GM12878 (cell line): ENCODE measurements around the gene GUCY1A2. TPM values are rescaled to one million over a fixed set of nuclear protein-coding genes. Genes with fewer than 3 reads are reported as not detected.

Source experiments
- ATAC-seq: fragments of 200-7000 bp; cut with Tn5 transposase; 3 replicates; pipeline ENCODE4 v1.9.1; 2020; ENCODE audit warnings: mild to moderate bottlenecking, moderate library complexity
- BruUV-seq: library from RNA; stranded (reverse); fragments of 400-500 nt; replicated peaks from 2 replicates; lab custom pipeline; 2021; lab: Mats Ljungman, UMichigan
- CTCF ChIA-PET: fragments of 300-600 bp; sonication (Branson Sonifier 250); formaldehyde crosslinking; extraction: SDS; loops from one replicate; lab custom pipeline; 2021; ENCODE audit warnings: inconsistent platforms; lab: Yijun Ruan, JAX
- POLR2A ChIA-PET: fragments of 350-600 bp; formaldehyde crosslinking; extraction: SDS; loops from one replicate; lab custom pipeline; 2021; ENCODE audit warnings: inconsistent platforms; lab: Charles Lee
- RAD21 ChIA-PET: fragments of 300-600 bp; sonication (Branson Sonifier 250); formaldehyde crosslinking; loops from one replicate; lab custom pipeline; 2023; ENCODE audit warnings: antibody characterized with exemption; ENCODE audit not compliant: unreplicated experiment; lab: Charles Lee
- SMC1A ChIA-PET: fragments of 300-600 bp; sonication (Branson Sonifier 250); formaldehyde crosslinking; loops from one replicate; lab custom pipeline; 2023; ENCODE audit not compliant: unreplicated experiment, uncharacterized antibody; lab: Charles Lee
- DNase-seq: peaks from one replicate; pipeline ENCODE4 v3.0.0-alpha.2; 2011; ENCODE audit warnings: low read depth, low spot score
- FAIRE-seq: peaks from 3 replicates; lab custom pipeline; 2011; peaks lifted over from hg19 to GRCh38; lab: Jason Lieb, UNC
- H2AFZ ChIP-seq: 2 replicates; pipeline ENCODE4 v1.6.0; 2011; ENCODE audit warnings: low read depth, low read length, control low read depth; ENCODE audit not compliant: control insufficient read depth
- H3K27ac ChIP-seq: 2 replicates; pipeline ENCODE4 v1.5.1; 2011; ENCODE audit warnings: control low read depth; ENCODE audit not compliant: control insufficient read depth, insufficient read depth
- H3K27me3 ChIP-seq, 2 experiments: replicated peaks in 1 of 2; 2 replicates each; pipeline versions ENCODE4 v1.6.0 to v1.6.1; 2011; ENCODE audit warnings: low read length in 1 of 2; ENCODE audit not compliant: control insufficient read depth in 2 of 2, insufficient read depth in 2 of 2
- H3K36me3 ChIP-seq, 2 experiments: 2 replicates each; pipeline ENCODE4 v1.5.1; 2011; ENCODE audit warnings: low read length in 1 of 2; ENCODE audit not compliant: control insufficient read depth in 2 of 2, insufficient read depth in 2 of 2
- H3K4me1 ChIP-seq: 2 replicates; pipeline ENCODE4 v1.6.1; 2011; ENCODE audit warnings: mild to moderate bottlenecking, low read length, moderate library complexity, mixed read lengths; ENCODE audit not compliant: control insufficient read depth, insufficient read depth
- H3K4me2 ChIP-seq: 2 replicates; pipeline ENCODE4 v1.6.0; 2011; ENCODE audit warnings: control low read depth; ENCODE audit not compliant: control insufficient read depth, insufficient read depth
- H3K4me3 ChIP-seq: fragments of 200-600 bp; sonication (generic); 2 replicates; pipeline ENCODE4 v1.5.1; 2016
- H3K79me2 ChIP-seq: 2 replicates; pipeline ENCODE4 v1.6.0; 2011; ENCODE audit warnings: low read length; ENCODE audit not compliant: control insufficient read depth, insufficient read depth
- H3K9ac ChIP-seq: 2 replicates; pipeline ENCODE4 v1.8.0; 2011; ENCODE audit warnings: low read length, control low read depth, mixed read lengths; ENCODE audit not compliant: control insufficient read depth, insufficient read depth
- H3K9me3 ChIP-seq: replicated peaks from 3 replicates; pipeline ENCODE4 v1.5.1; 2011; ENCODE audit warnings: mild to moderate bottlenecking, low read length; ENCODE audit not compliant: control insufficient read depth, insufficient read depth
- H4K20me1 ChIP-seq: 2 replicates; pipeline ENCODE4 v1.6.0; 2011; ENCODE audit not compliant: control insufficient read depth, insufficient read depth
- CREM ChIP-seq: IDR thresholded peaks from 2 replicates; pipeline ENCODE4 v1.6.1; 2014; ENCODE audit warnings: antibody characterized with exemption, low read depth
- E2F4 ChIP-seq: IDR thresholded peaks from 2 replicates; pipeline ENCODE4 v1.6.1; 2012; ENCODE audit warnings: low read depth, low read length, improper control_type of control experiment
- E4F1 ChIP-seq: fragments of 450-650 bp; IDR thresholded peaks from 2 replicates; pipeline ENCODE4 v1.6.1; 2018; ENCODE audit warnings: borderline replicate concordance, mild to moderate bottlenecking; ENCODE audit not compliant: partially characterized antibody
- EZH2 ChIP-seq: IDR thresholded peaks from 2 replicates; pipeline ENCODE4 v1.6.1; 2012; ENCODE audit warnings: low read depth, mild to moderate bottlenecking, control low read depth, inconsistent platforms, low read length, borderline replicate concordance; ENCODE audit not compliant: control insufficient read depth
- HSF1 ChIP-seq: fragments of 150-350 bp; IDR thresholded peaks from 2 replicates; pipeline ENCODE4 v1.6.1; 2014; ENCODE audit warnings: mild to moderate bottlenecking, low read depth, low read length
- IKZF2 ChIP-seq, 2 experiments: fragments of 450-650 bp; IDR thresholded peaks; 2 replicates each; pipeline ENCODE4 v1.6.1; 2017; ENCODE audit warnings: mild to moderate bottlenecking in 2 of 2, moderate library complexity in 2 of 2
- IRF3 ChIP-seq: fragments of 450-650 bp; IDR thresholded peaks from 2 replicates; pipeline ENCODE4 v1.6.1; 2014; ENCODE audit warnings: mild to moderate bottlenecking
- MXI1 ChIP-seq: fragments of 150-350 bp; IDR thresholded peaks from 2 replicates; pipeline ENCODE4 v1.6.1; 2011; ENCODE audit warnings: low read depth, mild to moderate bottlenecking, inconsistent platforms, low read length, improper control_type of control experiment
- NFYA ChIP-seq: IDR thresholded peaks from 2 replicates; pipeline ENCODE4 v1.6.1; 2011; ENCODE audit warnings: low read depth, mild to moderate bottlenecking, low read length, improper control_type of control experiment, borderline replicate concordance
- POLR2A ChIP-seq: IDR thresholded peaks from 2 replicates; pipeline ENCODE4 v1.6.1; 2011; ENCODE audit warnings: low read depth, mild to moderate bottlenecking, low read length
- RAD51 ChIP-seq: fragments of 450-650 bp; IDR thresholded peaks from 2 replicates; pipeline ENCODE4 v1.6.1; 2016; ENCODE audit warnings: moderate library complexity, mild to moderate bottlenecking, inconsistent platforms
- SUZ12 ChIP-seq: fragments of 200-600 bp; sonication (generic); IDR thresholded peaks from one replicate; pipeline ENCODE4 v1.6.1; 2018; ENCODE audit warnings: antibody characterized with exemption, mild to moderate bottlenecking; ENCODE audit not compliant: unreplicated experiment
- WGBS: methylation state at CpG from one replicate; pipeline ENCODE4 v1.1.6; 2016; ENCODE audit warnings: low lambda C conversion rate; ENCODE audit not compliant: insufficient replicate concordance, insufficient coverage; ENCODE audit errors: missing lambda C conversion rate; 5-methylcytosine and 5-hydroxymethylcytosine counted together
- in situ Hi-C: fragments of 300-500 bp; cut with MboI; formaldehyde crosslinking; loops from 9 replicates; pipeline ENCODE4 v1.14.3; 2018; ENCODE audit warnings: mixed read lengths
- intact Hi-C: fragments of 100-400 bp; cut with micrococcal nuclease; formaldehyde crosslinking; loops from one replicate; pipeline ENCODE4 v1.14.2; 2022; ENCODE audit not compliant: unreplicated experiment
- polyA plus RNA-seq, 11 experiments: library from polyadenylated mRNA; depleted of rRNA in 4 of 11; unstranded in 6 of 11; stranded (reverse) in 5 of 11; fragments of >200 nt; fragmentation: Nextera tagmentation in 4 of 11; fragmentation: Illumina TruSeq in 1 of 11; extraction: Ambion mirVana in 4 of 11; extraction: Trizol in 1 of 11; gene quantifications; 1 replicate in 1 of 11; 2 replicates in 10 of 11; pipeline versions ENCODE4 v1.2.1 to v1.2.3, GENCODE V29; 2011 to 2016; ENCODE audit warnings: inconsistent platforms in 2 of 11, missing spikeins in 2 of 11, low read depth in 1 of 11
- total RNA-seq, 4 experiments: library from RNA; depleted of rRNA in 3 of 4; stranded (reverse); fragments of >200 nt in 3 of 4; fragmentation: Illumina TruSeq in 1 of 4; extraction: Trizol in 1 of 4; gene quantifications; 2 replicates each; pipeline versions ENCODE4 v1.2.1 to v1.2.3, GENCODE V29; 2013 to 2021
- TF ChIP-seq, protein P1 (sequence below): fragments of 450-650 bp; IDR thresholded peaks from 2 replicates; pipeline ENCODE4 v1.6.1; 2017; ENCODE audit warnings: borderline replicate concordance
- TF ChIP-seq, protein P2 (sequence below): IDR thresholded peaks from 2 replicates; pipeline ENCODE4 v1.6.1; 2012; ENCODE audit warnings: low read depth, low read length, improper control_type of control experiment
- TF ChIP-seq, protein P3 (sequence below): IDR thresholded peaks from 2 replicates; pipeline ENCODE4 v1.6.1; 2012; ENCODE audit warnings: low read depth, low read length, improper control_type of control experiment

The GUCY1A2 gene
- total and polyA plus RNA-seq, 10 of the 15 experiments (the other 5 are each of a cell fraction or from before 2014, with no cell fraction given), result under 0.01 to 0.03 (median under 0.01) TPM; not detected in 4

DNA sequence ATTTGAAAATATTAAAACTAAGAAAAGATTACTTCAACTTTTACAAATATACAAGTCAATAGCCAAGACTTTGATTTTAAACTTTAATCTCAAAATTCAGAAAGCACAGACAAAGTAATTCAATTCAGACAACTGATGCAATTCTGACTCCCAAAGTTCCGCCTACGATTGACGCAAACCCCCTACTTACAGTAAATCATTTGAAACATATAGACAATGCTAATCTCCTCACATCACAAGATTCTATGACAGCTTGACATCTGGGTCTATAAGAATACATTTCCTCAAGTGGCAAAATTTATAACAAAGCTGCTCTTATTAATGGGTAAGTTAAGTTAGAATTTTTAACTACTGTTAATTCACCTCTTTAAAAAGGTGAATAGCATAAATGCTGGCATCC lies 75.2 kb downstream of the GUCY1A2 start:
- no peak overlapping the region for H3K4me3 ChIP-seq
- no peaks in the 10 kb centered on the region for H3K27me3 ChIP-seq
- ATAC-seq (no peak), DNase-seq (no peak), FAIRE-seq (no peak)
- no peak overlapping the region for H3K9ac ChIP-seq
- no peaks in the 10 kb centered on the region for H3K79me2 ChIP-seq
- intact Hi-C loops, result no loop called here
- POLR2A ChIA-PET, result no interaction called here
- no peaks in the 10 kb centered on the region for H3K36me3 ChIP-seq
- in situ Hi-C loops, result no loop called here
- BruUV-seq, result no TSS peak
- SMC1A ChIA-PET, result no interaction called here
- CTCF ChIA-PET, result no interaction called here
- no peaks in the 10 kb centered on the region for H3K4me1 ChIP-seq
- no peak overlapping the region for H3K27ac ChIP-seq
- RAD21 ChIA-PET, result no interaction called here
- H4K20me1 ChIP-seq, result no peaks in the 10 kb centered on the region
- 51% methylated on average over 3 of the region's 3 CpGs for WGBS
- no peaks in the 10 kb centered on the region for H3K9me3 ChIP-seq
- H3K4me2 ChIP-seq, result no peak overlapping the region
- no peak overlapping the region for H2AFZ ChIP-seq
- TF ChIP-seq NFYA (no peak), CREM (no peak), HSF1 (no peak), EZH2 (no peak), E4F1 (no peak), POLR2A (no peak), IKZF2 (IDR thresholded peaks at IDR 0.05) (no peak), MXI1 (no peak), SUZ12 (no peak), IRF3 (no peak), RAD51 (no peak), E2F4 (no peak)
- TF ChIP-seq, protein P1, sequence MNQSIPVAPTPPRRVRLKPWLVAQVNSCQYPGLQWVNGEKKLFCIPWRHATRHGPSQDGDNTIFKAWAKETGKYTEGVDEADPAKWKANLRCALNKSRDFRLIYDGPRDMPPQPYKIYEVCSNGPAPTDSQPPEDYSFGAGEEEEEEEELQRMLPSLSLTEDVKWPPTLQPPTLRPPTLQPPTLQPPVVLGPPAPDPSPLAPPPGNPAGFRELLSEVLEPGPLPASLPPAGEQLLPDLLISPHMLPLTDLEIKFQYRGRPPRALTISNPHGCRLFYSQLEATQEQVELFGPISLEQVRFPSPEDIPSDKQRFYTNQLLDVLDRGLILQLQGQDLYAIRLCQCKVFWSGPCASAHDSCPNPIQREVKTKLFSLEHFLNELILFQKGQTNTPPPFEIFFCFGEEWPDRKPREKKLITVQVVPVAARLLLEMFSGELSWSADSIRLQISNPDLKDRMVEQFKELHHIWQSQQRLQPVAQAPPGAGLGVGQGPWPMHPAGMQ, result no peak
- TF ChIP-seq, protein P2, sequence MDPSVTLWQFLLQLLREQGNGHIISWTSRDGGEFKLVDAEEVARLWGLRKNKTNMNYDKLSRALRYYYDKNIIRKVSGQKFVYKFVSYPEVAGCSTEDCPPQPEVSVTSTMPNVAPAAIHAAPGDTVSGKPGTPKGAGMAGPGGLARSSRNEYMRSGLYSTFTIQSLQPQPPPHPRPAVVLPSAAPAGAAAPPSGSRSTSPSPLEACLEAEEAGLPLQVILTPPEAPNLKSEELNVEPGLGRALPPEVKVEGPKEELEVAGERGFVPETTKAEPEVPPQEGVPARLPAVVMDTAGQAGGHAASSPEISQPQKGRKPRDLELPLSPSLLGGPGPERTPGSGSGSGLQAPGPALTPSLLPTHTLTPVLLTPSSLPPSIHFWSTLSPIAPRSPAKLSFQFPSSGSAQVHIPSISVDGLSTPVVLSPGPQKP, result no peak
- TF ChIP-seq, protein P3, sequence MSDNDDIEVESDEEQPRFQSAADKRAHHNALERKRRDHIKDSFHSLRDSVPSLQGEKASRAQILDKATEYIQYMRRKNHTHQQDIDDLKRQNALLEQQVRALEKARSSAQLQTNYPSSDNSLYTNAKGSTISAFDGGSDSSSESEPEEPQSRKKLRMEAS, result no peak
